K562 (cell line): Measurements from ENCODE around the gene WT1. TPM values are rescaled to one million over a fixed set of nuclear protein-coding genes. Genes with fewer than 3 reads are reported as not detected.

Source experiments
- ATAC-seq: fragments of 200-7000 bp; cut with Tn5 transposase; 3 replicates; pipeline ENCODE4 v1.9.1; 2020; ENCODE audit warnings: moderate library complexity
- BruUV-seq: library from RNA; stranded (reverse); fragments of 400-500 nt; replicated peaks from 2 replicates; lab custom pipeline; 2021; lab: Mats Ljungman, UMichigan
- CTCF ChIA-PET: fragments of 300-600 bp; formaldehyde crosslinking; extraction: SDS; loops from one replicate; lab custom pipeline; 2021; ENCODE audit warnings: low intra/inter-chr PET ratio; lab: Yijun Ruan, JAX
- POLR2A ChIA-PET: fragments of 300-600, 350-650 bp; sonication (Branson Sonifier 250); formaldehyde crosslinking; extraction: SDS; loops from one replicate; lab custom pipeline; 2021; ENCODE audit warnings: antibody characterized with exemption, inconsistent platforms; lab: Yijun Ruan, JAX
- DNase-seq, 4 experiments: peaks; one replicate each; pipeline versions ENCODE4 v3.0.0 to v3.0.0-alpha.2; 2011 to 2018; ENCODE audit warnings: low spot score in 3 of 4, mixed read lengths in 3 of 4; ENCODE audit errors: extremely low read depth in 1 of 4
- FAIRE-seq: peaks from 2 replicates; lab custom pipeline; 2011; peaks lifted over from hg19 to GRCh38; lab: Jason Lieb, UNC
- H2AFZ ChIP-seq: 2 replicates; pipeline ENCODE4 v1.6.0; 2011; ENCODE audit warnings: low read depth, low read length, control low read depth, inconsistent platforms
- H3K27ac ChIP-seq: fragments of 200-600 bp; 3 replicates; pipeline ENCODE4 v1.8.0; 2011; ENCODE audit warnings: low read depth, mild to moderate bottlenecking, control low read depth, inconsistent platforms, low read length, moderate library complexity, mixed read lengths; ENCODE audit errors: extremely low read depth
- H3K27me3 ChIP-seq, 2 experiments: fragments of 300-600 bp in 1 of 2; 2 replicates in 1 of 2; 3 replicates in 1 of 2; pipeline versions ENCODE4 v1.6.0 to v1.8.0; 2011; ENCODE audit warnings: inconsistent platforms in 2 of 2, low read length in 2 of 2, mild to moderate bottlenecking in 1 of 2, mixed read lengths in 1 of 2, moderate library complexity in 1 of 2; ENCODE audit not compliant: control insufficient read depth in 2 of 2, insufficient read depth in 2 of 2
- H3K36me3 ChIP-seq: fragments of 300-600 bp; 3 replicates; pipeline ENCODE4 v1.8.0; 2011; ENCODE audit warnings: mild to moderate bottlenecking, low read length, inconsistent platforms; ENCODE audit not compliant: control insufficient read depth, insufficient read depth
- H3K4me1 ChIP-seq, 2 experiments: fragments of 200-600 bp in 1 of 2; replicated peaks in 1 of 2; 2 replicates in 1 of 2; 3 replicates in 1 of 2; pipeline versions ENCODE4 v1.5.1 to v1.8.0; 2011; ENCODE audit warnings: inconsistent platforms in 2 of 2, low read length in 2 of 2, mild to moderate bottlenecking in 1 of 2, mixed read lengths in 1 of 2, moderate library complexity in 1 of 2; ENCODE audit not compliant: control insufficient read depth in 2 of 2, insufficient read depth in 2 of 2
- H3K4me2 ChIP-seq: 2 replicates; pipeline ENCODE4 v1.6.1; 2011; ENCODE audit warnings: low read length, control low read depth, inconsistent platforms, mixed read lengths; ENCODE audit not compliant: insufficient read depth
- H3K4me3 ChIP-seq: fragments of 200-600 bp; sonication (generic), shearing (Covaris generic); 2 replicates; pipeline ENCODE4 v1.5.1; 2016; ENCODE audit warnings: control low read depth, inconsistent platforms
- H3K79me2 ChIP-seq: fragments of 200-600 bp; 3 replicates; pipeline ENCODE4 v1.8.0; 2011; ENCODE audit warnings: low read length, inconsistent platforms; ENCODE audit not compliant: control insufficient read depth, insufficient read depth
- H3K9ac ChIP-seq, 2 experiments: 2 replicates each; pipeline versions ENCODE4 v1.6.0 to v1.6.1; 2011; ENCODE audit warnings: low read depth in 2 of 2, low read length in 2 of 2, control low read depth in 1 of 2, inconsistent platforms in 1 of 2, mild to moderate bottlenecking in 1 of 2, mixed read lengths in 1 of 2; ENCODE audit not compliant: insufficient read depth in 1 of 2
- H3K9me1 ChIP-seq: one replicate; pipeline ENCODE4 v1.6.0; 2011; ENCODE audit warnings: inconsistent platforms, mild to moderate bottlenecking, low read length, moderate library complexity; ENCODE audit not compliant: control insufficient read depth, insufficient read depth
- H3K9me3 ChIP-seq: replicated peaks from 2 replicates; pipeline ENCODE4 v1.5.1; 2011; ENCODE audit warnings: low read depth, low read length, inconsistent platforms; ENCODE audit not compliant: control insufficient read depth, insufficient read depth
- H4K20me1 ChIP-seq: replicated peaks from 2 replicates; pipeline ENCODE4 v1.6.1; 2011; ENCODE audit warnings: low read length, inconsistent platforms, mixed read lengths; ENCODE audit not compliant: control insufficient read depth, insufficient read depth
- BCOR ChIP-seq: fragments of 450-650 bp; IDR thresholded peaks from 2 replicates; pipeline ENCODE4 v1.6.1; 2016
- CUX1 ChIP-seq: fragments of 200-800 bp; sonication (Bioruptor generic); IDR thresholded peaks from 2 replicates; pipeline ENCODE4 v1.6.1; 2016; ENCODE audit warnings: missing genetic modification characterization, missing compliant biosample characterization
- HDAC2 ChIP-seq: fragments of 450-650 bp; IDR thresholded peaks from 2 replicates; pipeline ENCODE4 v1.6.1; 2016; ENCODE audit warnings: mild to moderate bottlenecking
- KAT7 ChIP-seq: sonication (generic); formaldehyde crosslinking; IDR thresholded peaks from 2 replicates; pipeline ENCODE4 v1.8.0; 2022; ENCODE audit warnings: missing genetic modification reagents, mild to moderate bottlenecking, borderline replicate concordance
- MXI1 ChIP-seq: IDR thresholded peaks from 2 replicates; pipeline ENCODE4 v1.6.1; 2011; ENCODE audit warnings: low read depth, mild to moderate bottlenecking, improper control_type of control experiment, low read length
- RBM14 ChIP-seq: fragments of 200-400 bp; formaldehyde crosslinking; IDR thresholded peaks from 2 replicates; pipeline ENCODE4 v1.6.1; 2018; ENCODE audit warnings: low read depth, mild to moderate bottlenecking, low read length, moderate library complexity, borderline replicate concordance; ENCODE audit not compliant: insufficient read depth
- SMAD2 ChIP-seq: fragments of 150-350 bp; IDR thresholded peaks from 2 replicates; pipeline ENCODE4 v1.6.1; 2014; ENCODE audit warnings: low read depth, mild to moderate bottlenecking, low read length
- SNRNP70 ChIP-seq: fragments of 200-400 bp; formaldehyde crosslinking; optimal IDR thresholded peaks from 2 replicates; pipeline ENCODE3; 2017; ENCODE audit warnings: low read depth, low read length
- ZNF23 ChIP-seq: fragments of 250-450 bp; sonication (Bioruptor Pico); IDR thresholded peaks from 2 replicates; pipeline ENCODE4 v1.4.0; 2020; ENCODE audit warnings: mild to moderate bottlenecking
- WGBS: fragments of 100-300 bp; shearing (Covaris generic); methylation state at CpG from one replicate; pipeline ENCODE4 v1.1.6; 2016; ENCODE audit warnings: low coverage, mixed read lengths; ENCODE audit not compliant: insufficient coverage; ENCODE audit errors: missing lambda C conversion rate; 5-methylcytosine and 5-hydroxymethylcytosine counted together
- in situ Hi-C: fragments of 300-500 bp; cut with MboI; formaldehyde crosslinking; loops from 4 replicates; pipeline ENCODE4 v1.15.0; 2018; ENCODE audit warnings: inconsistent platforms, mixed read lengths
- intact Hi-C: fragments of 100-400 bp; cut with micrococcal nuclease; formaldehyde crosslinking; loops from 2 replicates; pipeline ENCODE4 v1.14.2; 2022
- polyA plus RNA-seq, 8 experiments: library from polyadenylated mRNA; depleted of rRNA in 4 of 8; stranded (reverse) in 5 of 8; unstranded in 3 of 8; fragments of >200 nt; fragmentation: Nextera tagmentation in 2 of 8; fragmentation: Illumina TruSeq in 1 of 8; extraction: Ambion mirVana in 2 of 8; extraction: Trizol in 1 of 8; gene quantifications; 2 replicates each; pipeline versions ENCODE4 v1.2.1 to v1.2.3, GENCODE V29; 2011 to 2014; ENCODE audit warnings: inconsistent platforms in 1 of 8, missing spikeins in 1 of 8
- total RNA-seq, 7 experiments: library from RNA; depleted of rRNA in 6 of 7; stranded (reverse); fragments of >200 nt in 6 of 7; fragmentation: Illumina TruSeq in 2 of 7; extraction: Trizol in 2 of 7; gene quantifications; 2 replicates each; pipeline versions ENCODE4 v1.2.1 to v1.2.3, GENCODE V29; 2011 to 2021; ENCODE audit warnings: low replicate concordance in 1 of 7

The WT1 gene
- total and polyA plus RNA-seq, 9 of the 15 experiments (the other 6 are each of a cell fraction or from before 2014, with no cell fraction given), result 7.1 to 33.8 (median 19.4) TPM

DNA sequence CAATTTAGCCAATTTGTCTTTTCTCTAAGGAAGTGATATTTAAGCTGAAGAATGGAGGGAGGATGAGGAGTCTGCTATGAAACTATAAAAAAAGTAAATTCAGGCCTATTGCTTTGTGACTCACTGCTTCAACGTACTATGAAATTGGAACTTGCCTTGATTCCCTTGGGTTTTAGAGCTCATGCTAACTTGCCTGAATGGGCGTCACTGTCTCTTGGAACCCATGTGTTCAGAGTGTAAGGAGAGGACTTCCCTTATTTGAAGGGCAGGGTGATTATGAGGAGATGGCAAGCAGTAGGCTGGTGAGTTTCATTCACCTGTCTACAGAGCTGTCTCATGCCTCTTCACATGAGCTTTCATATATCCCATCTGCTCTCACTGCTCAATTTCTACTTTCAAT lies 28.7 kb upstream of the WT1 start:
- POLR2A ChIA-PET, result interaction anchor here (0.6 to 1.1 kb wide), 2 partner anchors 10 to 26 kb away, joined by 3 to 4 read pairs; no protein-coding TSS in a partner anchor
- 82% methylated on average over 2 of the region's 2 CpGs for WGBS
- no peak for FAIRE-seq

More for the DNA sequence above, 28.7 kb upstream of the WT1 start:
- H3K9ac ChIP-seq, result no peak overlapping the region
- H4K20me1 ChIP-seq, result no peaks in the 10 kb centered on the region
- H3K4me1 ChIP-seq, result peaks cover 5 to 6% of the 10 kb centered on the region in 2 experiments; a peak in 4 of 5 replicates
- H3K36me3 ChIP-seq, result no peaks in the 10 kb centered on the region
- BruUV-seq, result no TSS peak
- no peaks in the 10 kb centered on the region for H3K79me2 ChIP-seq
- no peak overlapping the region for H3K4me2 ChIP-seq
- H3K27me3 ChIP-seq, result no peaks in the 10 kb centered on the region
- ATAC-seq, result no peak
- no peak overlapping the region for H3K4me3 ChIP-seq
- no peak overlapping the region for H3K27ac ChIP-seq
- H3K9me3 ChIP-seq, result no peaks in the 10 kb centered on the region
- TF ChIP-seq SMAD2, result no peak
- TF ChIP-seq KAT7, result no peak
- no peak for TF ChIP-seq MXI1
- TF ChIP-seq SNRNP70, result no peak
- no peak for TF ChIP-seq RBM14
- no peak for TF ChIP-seq CUX1 (CRISPR knock-in tag)
- no peak for TF ChIP-seq BCOR
- no peak for TF ChIP-seq ZNF23 (CRISPR knock-in tag)
- TF ChIP-seq HDAC2, result no peak
- TF ChIP-seq, all 486 proteins: peak for 0
- in situ Hi-C loops (no loop called here), intact Hi-C loops (no loop called here)
- CTCF ChIA-PET, result no interaction called here
- DNase-seq, result no peak
- Histone ChIP-seq H3K9me1 (no peaks in the 10 kb centered on the region), H2AFZ (no peak overlapping the region)
